Activated CD8-positive, alpha-beta memory T cell treated with anti-CD3 and anti-CD28 coated beads, Interleukin-2, amount 50 U/mL, for 1 hour (primary cell): Measurements from ENCODE around the gene DRGX.
A peak's percentile ranks its signal among the peaks of the same experiment; 100 is the strongest.

Source experiments
- DNase-seq: peaks from one replicate; pipeline ENCODE4 v3.0.0-alpha.2; 2020; ENCODE audit errors: extremely low read depth

DRGX gene

DNA sequence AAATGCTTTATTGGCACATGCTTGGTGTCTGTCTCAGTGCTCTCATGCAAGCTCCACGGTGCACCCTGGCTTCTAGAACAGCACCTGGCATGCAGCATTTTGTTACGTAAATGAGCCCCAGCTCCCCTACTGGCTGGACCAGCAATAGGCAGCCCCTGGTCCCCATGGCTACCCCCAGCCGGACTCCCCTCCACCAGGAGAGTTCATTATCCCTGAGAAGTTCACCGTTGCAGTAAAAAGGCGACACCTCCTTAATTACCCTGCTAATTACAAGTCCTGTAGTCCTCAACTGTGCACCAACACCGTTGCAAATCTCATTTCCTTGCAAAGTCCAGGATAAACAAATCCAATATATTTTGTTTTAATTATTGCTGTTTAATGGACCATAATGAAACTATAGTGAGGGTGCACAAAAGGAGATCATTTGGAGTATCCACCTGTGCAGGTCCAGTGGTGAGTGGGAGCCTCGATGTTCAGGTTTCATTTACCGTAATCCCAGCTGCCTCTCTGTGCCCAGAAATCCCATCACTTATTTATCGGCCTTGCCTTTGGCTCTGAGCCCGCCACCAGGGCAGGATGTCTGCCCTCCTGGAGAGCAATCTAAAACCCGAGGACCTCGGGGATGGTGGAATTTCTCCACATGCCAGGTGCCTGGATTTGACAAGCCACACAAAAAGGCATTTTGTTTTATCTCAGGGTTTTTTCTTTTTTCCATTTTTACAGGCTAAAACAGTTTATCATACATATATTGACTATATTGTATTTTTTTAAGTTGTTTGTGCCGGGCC lies 12.8 kb upstream of the DRGX start:
- DNase-seq, result no peak

GRCh38 chr10:49407552-49408137 lies 11.8 kb upstream of the DRGX start:
- peak; percentile 22 for DNase-seq

- no peak for DNase-seq
These were observed 11.3 kb upstream of the DRGX start for GRCh38 chr10:49407151-49407550.

- DNase-seq, result no peak
These were observed 8.5 kb upstream of the DRGX start for GRCh38 chr10:49404321-49404878.

GRCh38 chr10:49403363-49403762 lies 7.5 kb upstream of the DRGX start:
- DNase-seq, result no peak

GRCh38 chr10:49400365-49400764 lies 4.5 kb upstream of the DRGX start:
- no peak for DNase-seq

DNA sequence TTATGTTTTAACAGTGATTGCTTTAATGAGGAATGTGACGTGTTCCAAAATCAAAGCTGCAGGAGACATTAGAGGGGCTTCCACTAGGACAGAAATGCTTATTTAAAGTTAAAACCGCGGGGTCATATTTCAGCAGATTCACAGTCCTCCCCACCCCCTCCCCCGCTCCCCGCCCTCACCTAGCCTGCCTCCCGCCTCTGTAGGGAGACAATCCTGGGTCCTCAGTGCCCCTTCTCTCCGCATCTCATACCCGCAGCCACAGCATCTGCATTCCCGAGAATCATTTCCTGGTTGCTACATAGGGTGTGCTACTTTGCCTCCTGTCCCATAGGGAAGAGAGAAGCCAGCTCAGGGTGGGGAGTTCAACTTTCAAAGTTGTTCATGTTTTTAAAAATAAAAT lies 3.1 kb upstream of the DRGX start:
- DNase-seq, result no peak

DNA sequence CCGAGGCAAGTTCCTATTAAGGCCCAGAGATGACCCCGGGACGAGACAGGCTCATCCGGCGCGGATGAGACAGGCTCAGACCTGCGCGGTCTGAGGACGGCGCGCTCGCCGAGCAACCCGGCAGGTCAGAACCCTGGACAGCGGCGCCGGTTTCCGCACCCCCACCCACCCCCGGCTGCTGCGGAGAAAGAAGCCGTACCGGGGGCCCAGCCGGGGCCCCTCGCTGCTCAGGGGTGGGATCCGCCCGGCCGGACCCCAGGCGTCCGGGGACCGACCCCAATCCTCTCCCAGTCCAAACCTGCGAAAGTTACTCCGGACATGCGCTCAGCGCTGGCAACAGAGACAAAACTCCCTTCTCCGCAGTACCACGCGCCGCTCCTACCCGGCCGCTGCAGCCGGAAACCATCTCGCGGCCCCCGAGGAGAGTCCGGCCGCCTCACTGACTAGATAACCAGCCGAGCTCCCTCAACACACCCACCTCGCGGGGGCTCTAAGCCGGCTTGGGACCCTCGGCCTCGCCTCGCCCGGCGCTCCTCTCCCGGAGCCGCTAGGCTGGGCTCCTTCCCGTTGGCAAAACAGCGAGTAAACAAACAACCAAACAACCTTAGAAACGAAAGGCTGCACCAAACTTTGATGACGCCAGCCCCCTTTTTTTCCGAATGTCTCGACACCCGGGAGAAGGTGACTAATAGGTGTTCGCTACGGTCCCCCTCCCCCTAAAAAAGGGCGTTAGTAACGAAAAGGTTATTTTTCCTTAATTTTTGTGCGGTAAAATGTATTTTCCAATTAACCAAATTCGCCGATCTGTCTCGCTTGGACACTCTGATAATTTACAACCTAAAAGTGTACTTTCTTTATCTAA lies 2.3 kb upstream of the DRGX start:
- no peak for DNase-seq

- DNase-seq, result no peak
These were observed 1.4 kb upstream of the DRGX start for GRCh38 chr10:49397036-49397999.

- DNase-seq, result no peak
These were observed 744 bp upstream of the DRGX start for GRCh38 chr10:49396666-49396999.

- DNase-seq, result no peak
These were observed 752 bp downstream of the DRGX start for GRCh38 chr10:49394933-49395740.

GRCh38 chr10:49393757-49394156 lies 2.1 kb downstream of the DRGX start:
- DNase-seq, result no peak

GRCh38 chr10:49393301-49393700 lies 2.6 kb downstream of the DRGX start:
- no peak for DNase-seq

GRCh38 chr10:49389361-49389933 lies 6.4 kb downstream of the DRGX start:
- DNase-seq, result no peak

DNA sequence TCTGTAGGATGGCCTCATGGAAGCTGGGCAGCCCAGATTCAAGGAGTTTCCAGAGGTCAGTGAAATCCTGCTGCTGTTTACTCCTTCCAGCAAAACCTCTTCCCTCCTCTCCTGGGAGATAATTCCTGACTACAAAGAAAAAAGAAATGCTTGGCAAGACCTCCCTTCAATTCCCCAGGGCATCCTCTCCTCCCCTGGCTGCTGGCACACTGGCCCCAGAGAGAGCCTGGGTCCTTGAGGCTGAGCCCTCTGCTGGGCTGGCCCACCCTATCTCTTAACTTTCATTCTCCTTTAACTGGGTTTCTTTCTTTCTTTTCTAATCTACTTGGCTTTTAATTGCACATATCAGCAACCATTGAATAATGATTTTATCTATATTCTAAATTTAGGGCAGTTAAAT lies 7.7 kb downstream of the DRGX start:
- DNase-seq, result no peak

DNA sequence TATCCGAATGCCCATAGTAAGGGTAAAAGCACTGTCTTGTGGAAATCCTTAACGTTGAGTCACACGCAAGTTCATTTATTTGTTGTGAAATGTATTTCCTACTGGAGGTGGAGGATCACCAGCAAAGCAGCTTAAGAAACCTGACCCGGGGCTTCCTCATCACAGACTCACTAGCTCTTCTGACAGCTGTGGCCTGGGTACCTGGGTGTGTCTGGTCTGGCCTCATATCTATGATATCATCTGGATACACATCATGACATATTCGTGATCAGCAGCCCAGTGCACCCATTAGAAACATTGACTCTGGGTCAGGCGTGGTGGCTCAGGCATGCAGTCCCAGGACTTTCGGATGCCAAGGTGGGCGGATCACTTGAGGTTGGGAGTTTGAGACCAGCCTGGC lies 8.8 kb downstream of the DRGX start:
- DNase-seq, result no peak

GRCh38 chr10:49385939-49386922 lies 9.7 kb downstream of the DRGX start:
- no peak for DNase-seq

- no peak for DNase-seq
These were observed 11.5 kb downstream of the DRGX start for GRCh38 chr10:49384268-49384953.
